Uterine smooth muscle cell (primary cell): Measurements from ENCODE around the gene GOLGA8A. TPM values are rescaled to one million over a fixed set of nuclear protein-coding genes. Genes with fewer than 3 reads are reported as not detected.

ENCODE experiments used
- total RNA-seq: library from RNA; depleted of rRNA; stranded (reverse); fragments of >200 nt; gene quantifications from 2 replicates; pipeline ENCODE4 v1.2.3, GENCODE V29; 2014

GOLGA8A gene, protein sequence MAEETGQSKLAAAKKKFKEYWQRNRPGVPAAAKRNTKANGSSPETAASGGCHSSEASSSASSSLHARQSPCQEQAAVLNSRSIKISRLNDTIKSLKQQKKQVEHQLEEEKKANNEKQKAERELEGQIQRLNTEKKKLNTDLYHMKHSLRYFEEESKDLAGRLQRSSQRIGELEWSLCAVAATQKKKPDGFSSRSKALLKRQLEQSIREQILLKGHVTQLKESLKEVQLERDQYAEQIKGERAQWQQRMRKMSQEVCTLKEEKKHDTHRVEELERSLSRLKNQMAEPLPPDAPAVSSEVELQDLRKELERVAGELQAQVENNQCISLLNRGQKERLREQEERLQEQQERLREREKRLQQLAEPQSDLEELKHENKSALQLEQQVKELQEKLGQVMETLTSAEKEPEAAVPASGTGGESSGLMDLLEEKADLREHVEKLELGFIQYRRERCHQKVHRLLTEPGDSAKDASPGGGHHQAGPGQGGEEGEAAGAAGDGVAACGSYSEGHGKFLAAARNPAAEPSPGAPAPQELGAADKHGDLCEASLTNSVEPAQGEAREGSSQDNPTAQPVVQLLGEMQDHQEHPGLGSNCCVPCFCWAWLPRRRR
- 29.4 and 37.6 TPM in 2 replicates for total RNA-seq

DNA sequence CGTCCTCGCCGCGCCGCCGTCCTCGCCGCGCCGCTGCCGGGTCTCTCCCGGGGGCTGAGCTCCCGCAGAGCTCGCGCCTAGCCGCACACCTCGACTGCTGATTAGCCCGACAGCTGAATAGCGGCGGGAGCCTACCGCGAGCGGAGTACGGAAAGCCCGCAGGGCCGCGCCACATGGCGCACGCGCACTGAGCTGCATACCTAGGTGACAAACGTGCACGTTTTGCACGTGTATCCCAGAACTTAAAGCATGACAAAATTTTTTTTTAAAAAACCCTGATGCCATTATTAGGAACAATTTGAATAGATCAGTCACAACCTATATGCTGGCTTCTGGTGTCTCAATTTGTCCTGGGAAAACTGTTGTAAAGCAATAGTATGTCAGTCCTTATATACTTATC, at the start of gene GOLGA8A:
GOLGA8A (minus strand) TSS at position 122 of the 400 bp plus-strand sequence. CDS start 48,117 bp downstream, outside the sequence.

Other genes starting within 250 kb of the GOLGA8A start
- 64.0 and 79.2 TPM in 2 replicates for gene KATNBL1, start 227.7 kb downstream of the GOLGA8A start, total RNA-seq
- 164 and 265 TPM in 2 replicates for gene EMC4, start 212.8 kb downstream of the GOLGA8A start, total RNA-seq
- gene SLC12A6, start 100.0 kb downstream of the GOLGA8A start, total RNA-seq = 25.0 and 29.5 TPM in 2 replicates
- 134 and 210 TPM in 2 replicates for gene NOP10, start 94.7 kb downstream of the GOLGA8A start, total RNA-seq
- not detected in 2 replicates for gene NUTM1, start 94.5 kb downstream of the GOLGA8A start, total RNA-seq
- gene LPCAT4, start 70.6 kb downstream of the GOLGA8A start, total RNA-seq = 9.5 and 16.6 TPM in 2 replicates
- gene GOLGA8B, start 145.8 kb upstream of the GOLGA8A start, total RNA-seq = 18.5 and 26.7 TPM in 2 replicates